H9 (cell line): ENCODE data around the gene SMURF1. TPM values are rescaled to one million over a fixed set of nuclear protein-coding genes. Genes with fewer than 3 reads are reported as not detected.

ENCODE experiments used
- DNase-seq: peaks from one replicate; pipeline ENCODE4 v3.0.0-alpha.2; 2017
- H2AFZ ChIP-seq: one replicate; pipeline ENCODE4 v1.6.1; 2013; ENCODE audit warnings: mild to moderate bottlenecking, low read length, control low read depth, moderate library complexity
- H2AK5ac ChIP-seq: 2 replicates; pipeline ENCODE4 v1.6.1; 2013; ENCODE audit warnings: low read length, control low read depth, mixed read lengths; ENCODE audit not compliant: insufficient read length
- H2BK120ac ChIP-seq: one replicate; pipeline ENCODE4 v1.6.1; 2013; ENCODE audit warnings: low read depth, mild to moderate bottlenecking, low read length, control low read depth, inconsistent platforms; ENCODE audit not compliant: poor library complexity, severe bottlenecking
- H2BK12ac ChIP-seq: 2 replicates; pipeline ENCODE4 v1.6.1; 2013; ENCODE audit warnings: low read length, control low read depth, mixed read lengths, low read depth; ENCODE audit not compliant: insufficient read length
- H2BK15ac ChIP-seq: 2 replicates; pipeline ENCODE4 v1.6.1; 2013; ENCODE audit warnings: low read depth, low read length, control low read depth
- H2BK20ac ChIP-seq: one replicate; pipeline ENCODE4 v1.6.1; 2013; ENCODE audit warnings: low read depth, mild to moderate bottlenecking, low read length, control low read depth, inconsistent platforms; ENCODE audit not compliant: poor library complexity, severe bottlenecking
- H2BK5ac ChIP-seq: 2 replicates; pipeline ENCODE4 v1.6.1; 2013; ENCODE audit warnings: low read length, control low read depth, mixed read lengths; ENCODE audit not compliant: insufficient read length
- H3K14ac ChIP-seq: 2 replicates; pipeline ENCODE4 v1.6.1; 2013; ENCODE audit warnings: low read length, control low read depth; ENCODE audit not compliant: insufficient read depth
- H3K18ac ChIP-seq: 2 replicates; pipeline ENCODE4 v1.6.1; 2013; ENCODE audit warnings: low read depth, mild to moderate bottlenecking, mixed read lengths, low read length, control low read depth; ENCODE audit not compliant: insufficient read length
- H3K23ac ChIP-seq: 2 replicates; pipeline ENCODE4 v1.6.1; 2013; ENCODE audit warnings: low read length, control low read depth, mixed read lengths, low read depth; ENCODE audit not compliant: insufficient read length
- H3K23me2 ChIP-seq: 2 replicates; pipeline ENCODE4 v1.6.1; 2013; ENCODE audit warnings: low read depth, mild to moderate bottlenecking, mixed read lengths, low read length, control low read depth; ENCODE audit not compliant: insufficient read length, poor library complexity, severe bottlenecking
- H3K27ac ChIP-seq: 2 replicates; pipeline ENCODE4 v1.5.1; 2013; ENCODE audit warnings: low read length, control low read depth, mixed read lengths, low read depth; ENCODE audit not compliant: insufficient read length
- H3K27me3 ChIP-seq: 2 replicates; pipeline ENCODE4 v1.6.1; 2013; ENCODE audit warnings: low read length, control low read depth, inconsistent platforms; ENCODE audit not compliant: insufficient read depth
- H3K4ac ChIP-seq: 2 replicates; pipeline ENCODE4 v1.6.1; 2013; ENCODE audit warnings: low read depth, mild to moderate bottlenecking, control low read depth, inconsistent platforms, low read length, moderate library complexity
- H3K4me1 ChIP-seq: 2 replicates; pipeline ENCODE4 v1.6.1; 2013; ENCODE audit warnings: low read length, control low read depth, inconsistent platforms; ENCODE audit not compliant: insufficient read depth
- H3K4me2 ChIP-seq: 2 replicates; pipeline ENCODE4 v1.6.1; 2013; ENCODE audit warnings: low read length, control low read depth, mixed read lengths; ENCODE audit not compliant: insufficient read length, insufficient read depth
- H3K56ac ChIP-seq: 2 replicates; pipeline ENCODE4 v1.6.1; 2013; ENCODE audit warnings: low read depth, mild to moderate bottlenecking, mixed read lengths, low read length, control low read depth; ENCODE audit not compliant: insufficient read length
- H3K79me1 ChIP-seq: 2 replicates; pipeline ENCODE4 v1.6.1; 2013; ENCODE audit warnings: low read depth, mild to moderate bottlenecking, moderate library complexity, low read length, control low read depth, inconsistent platforms; ENCODE audit not compliant: insufficient read depth, poor library complexity, severe bottlenecking
- H3K79me2 ChIP-seq: 2 replicates; pipeline ENCODE4 v1.6.1; 2013; ENCODE audit warnings: low read length, control low read depth, inconsistent platforms; ENCODE audit not compliant: insufficient read depth
- H3K9ac ChIP-seq: 2 replicates; pipeline ENCODE4 v1.6.1; 2013; ENCODE audit warnings: low read length, control low read depth, mixed read lengths; ENCODE audit not compliant: insufficient read length; ENCODE audit errors: extremely low read depth
- H3K9me3 ChIP-seq: one replicate; pipeline ENCODE4 v1.6.1; 2013; ENCODE audit warnings: low read depth, low read length, inconsistent platforms; ENCODE audit not compliant: control insufficient read depth
- H3T11ph ChIP-seq: one replicate; pipeline ENCODE4 v1.6.1; 2013; ENCODE audit warnings: mild to moderate bottlenecking, low read length, control low read depth, inconsistent platforms
- H4K20me1 ChIP-seq: one replicate; pipeline ENCODE4 v1.6.1; 2013; ENCODE audit not compliant: control insufficient read depth, insufficient read length, insufficient read depth
- H4K5ac ChIP-seq: 2 replicates; pipeline ENCODE4 v1.6.1; 2013; ENCODE audit warnings: low read depth, mild to moderate bottlenecking, mixed read lengths, low read length, control low read depth; ENCODE audit not compliant: insufficient read length
- H4K8ac ChIP-seq: replicated peaks from 2 replicates; pipeline ENCODE4 v1.6.1; 2013; ENCODE audit warnings: low read length, control low read depth, mixed read lengths, low read depth; ENCODE audit not compliant: insufficient read length
- H4K91ac ChIP-seq: 2 replicates; pipeline ENCODE4 v1.6.1; 2013; ENCODE audit warnings: low read depth, mild to moderate bottlenecking, moderate library complexity, mixed read lengths, low read length, control low read depth; ENCODE audit not compliant: insufficient read length
- H3K27ac Mint-ChIP-seq, 3 experiments: 2 replicates in 2 of 3; 3 replicates in 1 of 3; pipeline ENCODE4 v1.8.0; 2020 to 2021; ENCODE audit warnings: mixed read lengths in 3 of 3, mild to moderate bottlenecking in 1 of 3, moderate library complexity in 1 of 3
- H3K27me3 Mint-ChIP-seq: 2 replicates; pipeline ENCODE4 v1.8.0; 2021; ENCODE audit warnings: low read depth, mild to moderate bottlenecking, moderate library complexity, mixed read lengths
- H3K36me3 Mint-ChIP-seq, 3 experiments: 2 replicates in 2 of 3; 3 replicates in 1 of 3; pipeline ENCODE4 v1.8.0; 2020 to 2021; ENCODE audit warnings: low read depth in 3 of 3, mixed read lengths in 3 of 3; ENCODE audit not compliant: insufficient read depth in 1 of 3
- H3K4me1 Mint-ChIP-seq, 2 experiments: 2 replicates each; pipeline ENCODE4 v1.8.0; 2020; ENCODE audit warnings: mixed read lengths in 2 of 2
- H3K4me3 Mint-ChIP-seq, 2 experiments: 2 replicates in 1 of 2; 3 replicates in 1 of 2; pipeline ENCODE4 v1.8.0; 2020 to 2021; ENCODE audit warnings: mild to moderate bottlenecking in 2 of 2, mixed read lengths in 2 of 2, moderate library complexity in 1 of 2
- H3K9me3 Mint-ChIP-seq, 2 experiments: 2 replicates in 1 of 2; 3 replicates in 1 of 2; pipeline ENCODE4 v1.8.0; 2020; ENCODE audit warnings: mild to moderate bottlenecking in 2 of 2, mixed read lengths in 2 of 2, moderate library complexity in 1 of 2
- WGBS: extraction: QIAGEN DNeasy Blood & Tissue Kit; methylation state at CpG from one replicate; pipeline ENCODE4 v1.1.7; 2013; ENCODE audit warnings: missing lambda C conversion rate, low lambda C conversion rate, mixed read lengths; ENCODE audit not compliant: insufficient read length; ENCODE audit errors: extremely low coverage; 5-methylcytosine and 5-hydroxymethylcytosine counted together
- total RNA-seq: library from RNA; stranded (reverse); gene quantifications from 2 replicates; pipeline ENCODE4 v1.2.1, GENCODE V29; 2021
- TF ChIP-seq, protein P1 (sequence below): fragments of 200-600 bp; sonication (generic); conservative IDR thresholded peaks from 3 replicates; pipeline ENCODE4 v1.8.0; 2021; ENCODE audit warnings: antibody characterized with exemption, mild to moderate bottlenecking

SMURF1 gene
- total RNA-seq, 1 experiment from 2014 or later = 29.4 TPM

DNA sequence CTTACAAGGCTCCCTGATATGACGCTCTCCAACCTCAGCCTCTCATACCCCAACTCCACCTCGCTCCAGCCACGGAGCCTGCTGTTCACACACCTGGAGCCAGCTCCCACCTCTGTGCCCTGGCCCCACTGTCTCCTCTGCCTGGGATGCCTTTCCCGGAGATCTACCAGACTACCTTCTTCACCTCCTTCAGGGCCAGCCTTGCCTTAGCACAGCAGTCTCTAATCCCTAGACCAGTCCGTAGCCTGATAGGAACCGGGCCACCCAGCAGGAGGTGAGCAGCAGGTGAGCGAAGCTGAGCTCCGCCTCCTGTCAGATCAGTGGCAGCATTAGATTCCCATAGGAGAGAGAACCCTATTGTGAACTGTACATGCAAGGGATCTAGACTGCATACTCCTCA lies 23.2 kb upstream of the SMURF1 start:
- Histone ChIP-seq H3K4me2 (no peak overlapping the region), H2BK5ac (no peak overlapping the region), H2BK20ac (no peak overlapping the region), H3K18ac (no peak overlapping the region), H3K14ac (no peak overlapping the region), H3K9me3 (no peaks in the 10 kb centered on the region), H2BK15ac (no peak overlapping the region), H3T11ph (no peak overlapping the region), H3K79me2 (no peaks in the 10 kb centered on the region), H4K8ac (no peak overlapping the region), H3K4ac (no peak overlapping the region), H4K5ac (no peak overlapping the region), H2BK120ac (no peak overlapping the region), H2AK5ac (no peak overlapping the region), H2BK12ac (no peak overlapping the region), H3K56ac (no peak overlapping the region), H3K79me1 (no peaks in the 10 kb centered on the region), H4K20me1 (no peaks in the 10 kb centered on the region), H3K9ac (no peak overlapping the region), H3K23me2 (no peaks in the 10 kb centered on the region), H4K91ac (no peak overlapping the region), H3K4me1 (no peaks in the 10 kb centered on the region), H2AFZ (no peak overlapping the region), H3K23ac (no peak overlapping the region), H3K27ac (no peak overlapping the region), H3K27me3 (no peaks in the 10 kb centered on the region)
- peaks cover 8 to 10% of the 10 kb centered on the region in 2 experiments; a peak in 4 of 5 replicates for H3K9me3 Mint-ChIP-seq
- DNase-seq = no peak
- no CpG with 5 or more reads among the region's 8 CpGs for WGBS
- H3K4me1 Mint-ChIP-seq = peaks cover 3% of the 10 kb centered on the region in 2 experiments
- no peak overlapping the region for H3K4me3 Mint-ChIP-seq
- peaks cover 0 to 4% (median 0%) of the 10 kb centered on the region in 3 experiments; a peak in 2 of 7 replicates for H3K36me3 Mint-ChIP-seq
- TF ChIP-seq, protein P1, sequence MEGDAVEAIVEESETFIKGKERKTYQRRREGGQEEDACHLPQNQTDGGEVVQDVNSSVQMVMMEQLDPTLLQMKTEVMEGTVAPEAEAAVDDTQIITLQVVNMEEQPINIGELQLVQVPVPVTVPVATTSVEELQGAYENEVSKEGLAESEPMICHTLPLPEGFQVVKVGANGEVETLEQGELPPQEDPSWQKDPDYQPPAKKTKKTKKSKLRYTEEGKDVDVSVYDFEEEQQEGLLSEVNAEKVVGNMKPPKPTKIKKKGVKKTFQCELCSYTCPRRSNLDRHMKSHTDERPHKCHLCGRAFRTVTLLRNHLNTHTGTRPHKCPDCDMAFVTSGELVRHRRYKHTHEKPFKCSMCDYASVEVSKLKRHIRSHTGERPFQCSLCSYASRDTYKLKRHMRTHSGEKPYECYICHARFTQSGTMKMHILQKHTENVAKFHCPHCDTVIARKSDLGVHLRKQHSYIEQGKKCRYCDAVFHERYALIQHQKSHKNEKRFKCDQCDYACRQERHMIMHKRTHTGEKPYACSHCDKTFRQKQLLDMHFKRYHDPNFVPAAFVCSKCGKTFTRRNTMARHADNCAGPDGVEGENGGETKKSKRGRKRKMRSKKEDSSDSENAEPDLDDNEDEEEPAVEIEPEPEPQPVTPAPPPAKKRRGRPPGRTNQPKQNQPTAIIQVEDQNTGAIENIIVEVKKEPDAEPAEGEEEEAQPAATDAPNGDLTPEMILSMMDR = no peak
- no peak overlapping the region for H3K27ac Mint-ChIP-seq
- peaks cover 22% of the 10 kb centered on the region for H3K27me3 Mint-ChIP-seq
